ENCODE measurements around the gene FOXI2.

FOXI2 gene

DNA sequence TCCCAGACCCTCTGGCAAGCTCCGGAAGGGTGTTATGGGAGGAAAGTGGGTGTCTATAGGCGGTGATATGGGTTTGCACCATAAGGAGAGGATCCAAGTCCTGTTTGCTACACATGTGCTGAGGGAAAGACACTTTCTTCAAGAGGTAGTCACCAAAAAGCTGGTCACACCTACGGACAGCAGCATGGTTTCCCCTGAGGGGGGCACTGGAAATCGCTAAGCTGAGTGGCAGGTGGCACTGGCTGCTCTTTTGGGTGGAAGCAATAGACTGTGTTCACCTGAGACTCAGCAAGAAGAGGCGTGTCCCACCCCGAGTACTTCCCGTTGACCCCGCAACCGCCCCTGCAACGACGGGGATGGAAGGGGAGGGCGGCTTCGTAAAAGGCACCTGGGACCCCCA, 1.8 kb upstream of the FOXI2 start:
- H3K27ac ChIP-seq: no peak overlapping the region
- TF ChIP-seq, protein P1, sequence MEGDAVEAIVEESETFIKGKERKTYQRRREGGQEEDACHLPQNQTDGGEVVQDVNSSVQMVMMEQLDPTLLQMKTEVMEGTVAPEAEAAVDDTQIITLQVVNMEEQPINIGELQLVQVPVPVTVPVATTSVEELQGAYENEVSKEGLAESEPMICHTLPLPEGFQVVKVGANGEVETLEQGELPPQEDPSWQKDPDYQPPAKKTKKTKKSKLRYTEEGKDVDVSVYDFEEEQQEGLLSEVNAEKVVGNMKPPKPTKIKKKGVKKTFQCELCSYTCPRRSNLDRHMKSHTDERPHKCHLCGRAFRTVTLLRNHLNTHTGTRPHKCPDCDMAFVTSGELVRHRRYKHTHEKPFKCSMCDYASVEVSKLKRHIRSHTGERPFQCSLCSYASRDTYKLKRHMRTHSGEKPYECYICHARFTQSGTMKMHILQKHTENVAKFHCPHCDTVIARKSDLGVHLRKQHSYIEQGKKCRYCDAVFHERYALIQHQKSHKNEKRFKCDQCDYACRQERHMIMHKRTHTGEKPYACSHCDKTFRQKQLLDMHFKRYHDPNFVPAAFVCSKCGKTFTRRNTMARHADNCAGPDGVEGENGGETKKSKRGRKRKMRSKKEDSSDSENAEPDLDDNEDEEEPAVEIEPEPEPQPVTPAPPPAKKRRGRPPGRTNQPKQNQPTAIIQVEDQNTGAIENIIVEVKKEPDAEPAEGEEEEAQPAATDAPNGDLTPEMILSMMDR (IDR thresholded peaks at IDR 0.05): no peak
- DNase-seq (ENCODE audit: low spot score): no peak
- H3K4me3 ChIP-seq: no peak overlapping the region

DNA sequence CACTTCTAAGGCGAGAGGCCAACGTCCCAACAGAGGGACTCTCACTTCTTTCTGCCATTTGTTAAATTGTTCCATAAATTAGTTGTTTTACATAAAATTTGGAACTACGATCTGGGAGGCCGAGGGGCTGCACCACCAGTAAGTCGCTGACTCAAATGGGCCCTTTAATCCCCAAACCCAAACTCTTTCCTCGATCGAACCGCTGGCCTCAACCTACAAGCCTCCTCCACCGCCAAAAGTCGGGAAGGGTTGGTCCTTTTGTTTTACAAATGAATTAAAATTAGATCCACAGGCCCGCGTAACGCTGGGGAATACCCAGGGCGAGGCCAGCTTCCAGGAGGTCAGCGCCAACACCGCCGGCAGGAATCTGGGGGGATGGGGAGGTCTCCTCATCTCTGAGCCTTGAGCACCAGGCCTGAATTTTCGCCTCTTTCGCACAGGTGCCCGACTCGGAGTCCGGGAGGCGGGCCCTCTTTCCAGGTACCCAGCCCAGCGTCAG, 1.2 kb upstream of the FOXI2 start:
- no peak overlapping the region for H3K4me3 ChIP-seq
- no peak overlapping the region for H3K27ac ChIP-seq

DNA sequence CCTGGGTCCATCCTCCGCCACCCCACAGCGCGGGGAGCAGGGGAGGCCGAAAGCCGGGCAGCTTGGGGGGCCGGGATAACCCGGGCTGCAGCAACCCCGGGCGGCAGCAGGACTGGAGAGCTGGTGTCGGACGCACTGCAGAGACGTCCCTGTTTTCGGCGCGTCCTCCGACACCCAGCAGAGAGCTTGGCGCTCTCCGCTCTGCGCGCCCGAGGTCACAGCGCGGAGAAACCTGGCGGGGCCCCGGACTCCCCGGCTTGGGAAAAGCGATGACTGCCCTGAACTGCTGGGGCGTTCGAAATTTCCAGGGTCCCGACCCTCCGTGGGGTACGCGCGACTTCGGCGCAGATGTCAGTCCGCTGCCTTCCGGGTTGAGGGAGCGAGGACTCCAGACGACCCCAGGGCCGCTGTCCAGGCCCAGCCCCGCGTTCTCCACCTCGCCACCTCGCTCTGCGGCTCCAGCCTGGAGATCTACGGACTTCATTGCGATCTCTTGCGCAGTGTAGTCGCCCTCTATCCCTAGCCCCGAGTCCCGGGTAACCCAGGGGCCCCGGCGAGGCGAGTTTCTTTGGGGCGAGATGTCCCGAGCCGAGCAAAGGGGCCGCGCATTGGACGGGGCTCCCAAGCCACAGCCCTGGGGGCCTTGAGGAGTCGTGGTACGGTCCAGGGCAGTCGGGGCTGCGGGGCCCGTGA, 617 bp upstream of the FOXI2 start:
- no peak for DNase-seq (ENCODE audit: low spot score)
- H3K27ac ChIP-seq: no peak overlapping the region
- TF ChIP-seq, protein P1 (IDR thresholded peaks at IDR 0.05): no peak
- no peak overlapping the region for H3K4me3 ChIP-seq

More for the DNA sequence above, 1.2 kb upstream of the FOXI2 start:
- TF ChIP-seq, protein P1 (IDR thresholded peaks at IDR 0.05): no peak
- DNase-seq (ENCODE audit: low spot score): no peak

DNA sequence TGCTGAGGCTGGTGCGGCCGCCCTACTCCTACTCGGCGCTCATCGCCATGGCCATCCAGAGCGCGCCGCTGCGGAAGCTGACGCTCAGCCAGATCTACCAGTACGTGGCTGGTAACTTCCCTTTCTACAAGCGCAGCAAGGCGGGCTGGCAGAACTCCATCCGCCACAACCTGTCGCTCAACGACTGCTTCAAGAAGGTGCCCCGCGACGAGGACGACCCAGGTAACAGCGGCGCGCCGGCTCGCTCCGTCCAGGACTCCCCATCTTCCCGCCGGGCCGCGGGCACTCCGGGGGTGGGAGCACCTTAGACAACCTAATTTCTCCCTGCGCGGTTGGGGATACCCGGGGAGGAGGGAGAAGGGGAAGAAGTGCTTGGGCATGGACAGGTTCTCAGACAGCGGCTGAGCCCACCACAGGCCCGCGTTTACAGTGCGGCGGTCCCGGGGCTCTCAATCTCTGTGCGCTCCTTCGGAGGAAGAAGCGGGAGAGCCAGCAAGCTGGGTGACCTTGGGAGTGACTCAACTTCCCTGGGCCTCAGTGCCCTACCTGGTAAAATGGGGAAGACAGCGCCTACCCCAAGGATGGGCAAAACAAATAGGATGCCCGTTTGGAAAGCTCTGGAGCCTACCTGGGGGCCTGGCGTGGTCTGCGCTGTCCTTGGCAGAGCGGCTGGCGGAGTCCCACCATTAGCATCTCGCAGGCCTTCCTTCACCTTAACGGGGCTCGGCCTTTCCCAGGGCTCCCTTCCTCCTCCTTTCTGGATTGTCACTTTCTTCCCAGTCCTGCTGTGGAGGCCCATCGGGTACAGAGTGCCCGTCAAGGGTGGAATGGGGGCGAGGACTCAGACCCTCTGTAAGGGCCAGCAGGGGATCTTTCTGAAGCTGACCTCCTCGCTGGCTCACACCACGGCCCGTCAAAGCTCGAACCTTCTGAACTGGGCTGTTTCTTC, 852 bp downstream of the FOXI2 start:
- no peak for DNase-seq (ENCODE audit: low spot score)
- TF ChIP-seq, protein P1 (IDR thresholded peaks at IDR 0.05): no peak
- Histone ChIP-seq H3K27ac (no peak overlapping the region), H3K4me3 (peak overlapping the region; percentile 38)

- Histone ChIP-seq H3K4me3 (peak overlapping the region; percentile 38), H3K27ac (no peak overlapping the region)
- no peak for DNase-seq (ENCODE audit: low spot score)
- TF ChIP-seq, protein P1 (IDR thresholded peaks at IDR 0.05): no peak
Measured at GRCh38 chr10:127738512-127739424, 1.8 kb downstream of the FOXI2 start.

GRCh38 chr10:127739908-127740307, 2.9 kb downstream of the FOXI2 start:
- Histone ChIP-seq H3K4me3 (no peak overlapping the region), H3K27ac (no peak overlapping the region)
- no peak for DNase-seq (ENCODE audit: low spot score)
- TF ChIP-seq, protein P1 (IDR thresholded peaks at IDR 0.05): no peak
